Glomerular endothelial cell (primary cell): ENCODE measurements around the gene KBTBD13. TPM values are rescaled to one million over a fixed set of nuclear protein-coding genes. Genes with fewer than 3 reads are reported as not detected.
A peak's percentile ranks its signal among the peaks of the same experiment; 100 is the strongest.
"Not testable (repeated sequence)": the region's sequence is repeated elsewhere in the genome, so short reads cannot be mapped to it uniquely, and the experiment has no call there.

ENCODE experiments used
- DNase-seq: peaks from one replicate; pipeline ENCODE4 v3.0.0-alpha.2; 2011; ENCODE audit warnings: low read depth, low spot score; ENCODE audit errors: extremely low read depth
- total RNA-seq: library from RNA; depleted of rRNA; stranded (reverse); fragments of >200 nt; gene quantifications from 2 replicates; pipeline ENCODE4 v1.2.3, GENCODE V29; 2015

Gene KBTBD13
- total RNA-seq, 1 donor from 2014 or later = not detected

DNA sequence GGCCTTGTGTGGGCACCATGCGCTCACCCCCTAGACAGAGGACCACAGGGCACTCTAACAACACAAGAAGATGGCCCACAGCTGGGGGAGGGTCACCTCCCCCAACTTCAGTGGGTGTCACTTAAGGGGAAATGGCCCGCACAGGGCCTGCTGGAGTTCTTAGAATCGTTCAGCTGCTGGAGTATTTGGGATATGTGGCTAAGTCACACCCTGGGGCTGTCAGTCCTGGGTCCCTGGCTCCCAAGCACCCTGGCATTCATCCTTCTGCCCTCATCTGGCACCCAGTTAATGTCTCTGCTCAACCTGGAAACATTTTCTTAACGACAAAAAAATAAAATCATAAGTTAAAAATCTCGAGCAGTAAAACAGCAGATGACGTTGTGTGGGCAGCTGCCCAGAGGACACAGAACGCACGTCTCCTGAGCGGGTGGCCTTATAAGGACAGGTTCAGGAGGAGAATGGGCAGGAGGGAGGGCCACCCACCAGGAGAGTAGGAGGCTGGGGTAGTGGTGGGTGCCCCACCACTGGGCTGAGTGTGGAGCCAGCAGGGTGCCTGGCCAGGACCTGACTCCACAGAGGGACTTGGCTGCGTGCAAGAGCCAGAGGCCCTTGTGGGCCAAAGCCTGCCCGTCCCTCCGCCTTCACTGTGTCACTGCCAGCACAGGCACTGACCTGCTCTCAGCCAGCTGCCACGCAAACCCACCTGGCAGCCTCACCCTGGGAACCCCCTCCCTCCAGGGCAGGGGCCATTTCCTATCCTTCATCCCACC, 11.5 kb downstream of the KBTBD13 start:
- no peak for DNase-seq

DNA sequence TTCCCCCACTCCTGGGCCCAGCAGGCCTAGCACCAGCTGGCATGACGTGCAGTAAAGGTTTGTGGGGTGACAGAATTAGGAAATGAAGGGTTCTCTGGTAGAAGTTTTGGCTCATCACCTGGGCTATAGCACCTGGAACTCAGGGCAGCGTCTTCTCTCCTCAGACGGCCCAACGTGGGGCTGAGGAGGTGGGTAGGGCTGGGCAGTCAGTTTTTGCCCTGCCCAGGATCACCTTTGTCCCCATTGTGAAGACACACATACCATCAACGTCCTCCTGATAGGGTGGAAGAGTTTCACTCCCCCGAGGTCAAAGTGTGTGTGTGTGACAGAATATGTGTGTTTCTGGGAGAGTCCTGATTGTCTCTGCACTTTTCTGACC, 12.1 kb downstream of the KBTBD13 start:
- no peak for DNase-seq

DNA sequence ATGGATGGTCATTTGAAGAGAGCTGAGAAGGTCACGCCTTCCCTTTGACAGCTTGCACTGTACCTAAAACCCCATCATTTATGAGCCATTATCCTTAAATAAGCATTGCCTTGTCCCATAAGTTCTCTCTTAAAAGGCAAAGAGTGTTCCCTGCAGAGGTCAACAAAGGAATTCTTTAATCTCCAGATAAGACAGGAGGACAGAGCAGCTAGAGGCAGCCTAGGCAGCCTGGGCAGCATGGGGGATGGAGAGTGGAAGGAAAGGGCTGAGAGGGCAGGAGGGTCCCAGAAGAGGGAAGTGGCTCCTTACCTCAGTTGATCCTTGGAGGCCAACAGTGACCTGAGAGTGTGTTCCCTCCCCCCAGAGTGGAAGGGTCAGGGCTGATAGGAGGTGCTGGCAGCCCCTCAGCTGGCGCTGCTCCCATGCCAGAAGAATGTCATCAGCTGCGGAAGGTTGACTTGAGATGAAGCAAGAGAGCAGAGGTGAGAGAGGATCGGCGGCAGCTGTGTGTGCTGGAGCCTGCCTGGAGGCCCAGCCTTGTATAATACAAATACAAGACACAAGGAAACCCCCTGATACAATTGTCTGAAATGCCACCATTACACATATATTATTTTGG, 12.8 kb downstream of the KBTBD13 start:
- no peak for DNase-seq

DNA sequence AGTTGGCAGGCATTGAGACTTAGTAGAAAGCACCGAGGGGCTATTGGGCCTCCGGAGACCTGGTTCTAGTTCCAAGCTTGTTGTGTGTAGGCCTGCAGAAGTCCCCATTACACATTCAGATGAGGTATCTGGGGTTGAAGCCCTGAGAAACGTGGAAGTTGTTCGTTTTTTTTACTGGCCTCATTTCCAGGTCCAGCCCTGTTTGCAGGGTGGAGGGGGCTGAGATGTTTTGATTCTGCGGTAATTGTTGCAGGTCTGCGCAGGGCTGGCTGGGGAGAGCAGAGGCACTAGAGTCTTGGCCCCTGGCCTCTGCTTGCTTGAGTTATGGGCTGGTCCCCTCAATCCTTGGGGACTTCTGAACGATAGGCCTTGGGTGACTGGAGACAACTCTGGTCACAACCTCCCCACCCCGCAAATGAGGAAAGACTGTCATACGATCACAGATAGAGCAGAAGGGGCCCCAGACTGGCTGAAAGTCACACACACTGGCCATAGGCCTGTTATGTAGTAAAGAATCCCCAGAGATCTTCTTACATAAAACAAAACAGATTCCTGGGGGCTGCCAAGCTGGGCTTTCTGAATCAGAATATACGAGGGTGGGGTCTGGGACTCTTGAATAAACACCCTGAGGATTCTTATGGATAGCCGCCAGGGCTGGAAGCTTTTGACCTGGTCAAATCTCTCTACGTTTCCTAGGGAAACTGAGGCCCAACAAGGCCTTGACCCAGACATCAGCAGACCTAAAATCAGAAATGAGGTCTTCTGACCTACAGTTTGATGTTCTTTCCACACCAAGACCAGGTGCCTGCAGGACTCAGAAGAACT, 15.6 kb downstream of the KBTBD13 start:
- no peak for DNase-seq

- DNase-seq = no peak
Measured at GRCh38 chr15:65092911-65093792, 16.6 kb downstream of the KBTBD13 start.

DNA sequence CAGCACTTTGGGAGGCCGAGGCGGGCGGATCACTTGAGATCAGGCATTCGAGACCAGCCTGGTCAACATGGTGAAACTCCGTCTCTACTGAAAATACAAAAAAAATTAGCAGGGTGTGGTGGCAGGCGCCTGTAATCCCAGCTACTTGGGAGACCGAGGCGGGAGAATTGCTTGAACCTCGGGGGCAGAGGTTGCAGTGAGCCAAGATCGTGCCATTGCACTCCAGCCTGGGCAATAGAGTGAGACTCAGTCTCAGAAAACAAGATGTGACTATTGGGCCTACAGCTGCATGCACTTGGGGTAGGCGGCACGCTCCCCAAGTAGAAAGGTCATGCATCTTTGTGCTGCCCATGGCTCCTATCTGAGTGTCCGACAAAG, 17.2 kb downstream of the KBTBD13 start:
- not testable (repeated sequence) for DNase-seq

GRCh38 chr15:65094294-65094995, 17.9 kb downstream of the KBTBD13 start:
- DNase-seq = no peak

- DNase-seq = no peak
Measured at GRCh38 chr15:65095011-65095746, 18.6 kb downstream of the KBTBD13 start.

DNA sequence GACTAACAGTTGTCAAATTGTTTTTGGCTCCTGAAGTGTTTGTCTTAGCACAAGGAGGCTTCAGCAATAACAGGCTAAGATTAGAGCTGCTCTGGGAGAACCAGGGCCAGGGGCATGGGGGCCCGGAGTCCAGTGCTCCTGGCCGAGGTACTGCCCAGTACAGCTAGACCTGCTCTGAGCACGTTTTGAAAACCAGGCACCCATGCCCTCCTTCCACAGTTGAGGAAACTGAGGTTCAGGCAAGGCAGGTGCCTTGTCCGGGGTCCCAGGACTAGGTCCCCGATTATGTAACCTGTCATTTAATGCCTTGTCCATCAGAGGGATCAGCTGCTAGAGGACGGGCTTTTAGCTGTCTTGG, 19.2 kb downstream of the KBTBD13 start:
- no peak for DNase-seq

GRCh38 chr15:65096481-65097385, 20.2 kb downstream of the KBTBD13 start:
- DNase-seq = no peak

DNA sequence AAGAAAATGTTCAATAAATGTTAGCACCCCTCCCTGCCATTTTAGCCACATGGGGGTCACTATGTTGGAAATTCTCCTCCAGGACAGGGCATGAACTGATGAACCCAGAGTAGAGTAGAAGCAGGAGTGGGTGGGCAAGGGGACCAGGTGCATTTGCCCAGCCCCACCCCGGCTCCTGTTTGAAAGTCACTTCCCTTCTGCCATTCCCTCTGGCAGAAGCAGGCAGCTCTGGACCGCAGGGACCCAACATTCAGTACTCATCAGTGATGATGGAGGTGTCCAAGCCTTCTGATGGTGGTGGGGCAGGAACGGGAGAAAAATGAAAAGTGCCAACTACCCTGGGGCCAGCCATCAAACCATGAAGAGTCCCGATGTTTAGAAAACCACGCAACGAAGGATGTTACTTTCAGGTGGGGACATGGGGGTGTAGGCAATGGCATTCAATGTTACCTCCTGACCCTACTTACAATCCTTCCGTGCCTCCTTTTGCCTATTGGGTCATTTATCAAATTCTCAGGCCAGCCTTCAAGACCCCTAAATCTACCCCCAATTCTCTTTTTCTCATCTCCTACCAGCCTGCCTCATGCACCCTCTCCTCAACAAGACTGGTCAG, 21.2 kb downstream of the KBTBD13 start:
- DNase-seq = no peak

DNA sequence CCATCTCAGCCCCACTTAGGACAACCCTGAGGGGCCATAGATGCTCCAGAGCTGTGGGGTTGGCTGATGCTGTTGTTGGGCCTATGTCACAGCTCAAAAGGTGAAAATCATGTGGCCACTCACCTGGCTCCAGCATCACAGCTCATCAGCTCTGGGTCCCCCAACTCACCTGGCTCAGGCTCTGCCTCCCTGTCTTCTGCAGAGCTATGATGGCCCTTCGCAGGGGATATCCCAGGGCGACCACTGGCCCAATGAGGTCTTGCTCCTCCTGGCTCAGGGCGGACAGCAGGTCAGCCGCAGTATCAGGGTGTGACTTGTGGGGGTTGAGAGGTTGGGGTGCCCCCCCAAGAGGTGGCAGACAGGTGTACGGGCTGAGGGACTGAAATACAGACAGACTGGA, 22.8 kb downstream of the KBTBD13 start:
- DNase-seq = no peak

DNA sequence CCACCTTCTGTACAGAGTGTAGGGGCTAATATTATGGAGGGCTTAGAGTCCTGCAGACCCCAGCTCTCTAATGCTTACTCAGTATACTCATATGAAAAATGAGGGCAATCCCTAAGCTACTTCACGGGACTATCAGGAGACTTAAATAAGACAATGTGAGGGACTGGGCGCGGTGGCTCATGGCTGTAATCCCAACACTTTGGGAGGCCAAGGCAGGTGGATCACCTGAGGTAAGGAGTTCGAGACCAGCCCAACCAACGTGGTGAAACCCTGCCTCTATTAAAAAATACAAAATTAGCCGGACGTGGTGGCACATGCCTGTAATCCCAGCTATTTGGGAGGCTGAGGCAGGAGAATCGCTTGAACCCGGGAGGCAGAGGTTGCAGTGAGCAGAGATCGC, 23.3 kb downstream of the KBTBD13 start:
- DNase-seq = not testable (repeated sequence)

- DNase-seq = no peak
Measured at GRCh38 chr15:65100442-65100841, 23.9 kb downstream of the KBTBD13 start.

DNA sequence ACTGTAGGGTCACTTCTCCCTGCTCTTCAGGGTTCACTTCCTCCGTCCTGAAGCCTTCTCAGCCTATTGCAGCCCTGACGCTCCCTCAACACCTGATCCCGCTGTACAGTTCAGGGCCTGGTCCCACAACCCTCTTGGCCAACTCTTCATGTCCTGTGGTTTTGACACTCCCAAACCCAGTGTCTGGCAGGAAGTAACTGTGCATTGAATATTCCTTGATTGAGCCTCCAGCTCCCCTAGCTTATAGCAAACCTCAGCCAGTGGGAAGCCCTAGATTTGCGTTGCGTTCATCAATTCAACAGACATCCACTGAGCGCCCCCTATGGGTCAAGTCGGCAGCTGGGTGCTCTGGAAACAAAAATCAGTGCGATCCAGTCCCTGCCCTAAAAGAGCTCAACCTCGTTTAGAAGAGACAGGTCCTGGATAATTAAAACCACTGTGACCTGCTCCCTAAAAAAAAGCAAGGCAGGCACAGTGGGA, 24.9 kb downstream of the KBTBD13 start:
- peak; percentile 18 for DNase-seq

DNA sequence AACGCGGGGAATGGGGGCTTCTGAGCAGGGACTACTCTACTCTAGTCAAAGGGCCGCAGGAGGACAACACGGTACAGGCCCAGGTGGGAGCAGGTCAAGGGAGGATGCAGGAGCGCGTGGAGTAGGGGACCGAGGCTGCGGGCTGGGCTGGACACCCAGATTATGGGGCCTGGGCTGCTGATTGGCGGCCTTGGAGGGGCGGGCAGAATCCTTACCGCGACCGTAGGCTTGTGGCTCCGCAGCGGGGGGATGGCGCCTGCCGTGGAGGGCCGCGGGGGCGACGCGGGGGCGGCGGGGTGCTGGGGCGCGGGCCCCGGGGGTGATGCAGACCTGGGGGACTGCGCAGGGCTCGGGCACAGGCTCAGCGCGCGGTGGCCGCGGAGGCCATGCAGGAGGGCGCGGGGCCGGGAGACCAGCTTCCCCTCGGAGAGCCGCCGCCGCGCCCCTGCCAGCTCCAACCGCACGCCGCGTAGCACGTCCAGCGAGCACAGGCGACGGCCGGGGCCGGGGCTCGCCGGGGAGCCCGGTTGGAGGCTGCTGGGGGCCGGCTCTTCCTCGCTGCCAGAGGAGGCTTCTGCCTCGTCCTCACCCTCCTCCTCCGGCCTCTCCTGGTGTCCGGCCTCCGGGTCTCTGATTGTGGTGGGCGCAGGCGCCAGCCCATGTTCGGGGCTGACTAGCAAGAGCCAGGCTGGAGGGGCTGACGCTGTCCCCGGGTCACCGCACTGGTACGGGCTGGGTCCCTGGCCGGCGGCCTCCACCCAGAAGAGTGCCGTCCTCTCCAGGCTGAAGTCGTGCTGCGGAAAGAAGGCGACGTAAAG, 25.6 kb downstream of the KBTBD13 start:
- DNase-seq = no peak

DNA sequence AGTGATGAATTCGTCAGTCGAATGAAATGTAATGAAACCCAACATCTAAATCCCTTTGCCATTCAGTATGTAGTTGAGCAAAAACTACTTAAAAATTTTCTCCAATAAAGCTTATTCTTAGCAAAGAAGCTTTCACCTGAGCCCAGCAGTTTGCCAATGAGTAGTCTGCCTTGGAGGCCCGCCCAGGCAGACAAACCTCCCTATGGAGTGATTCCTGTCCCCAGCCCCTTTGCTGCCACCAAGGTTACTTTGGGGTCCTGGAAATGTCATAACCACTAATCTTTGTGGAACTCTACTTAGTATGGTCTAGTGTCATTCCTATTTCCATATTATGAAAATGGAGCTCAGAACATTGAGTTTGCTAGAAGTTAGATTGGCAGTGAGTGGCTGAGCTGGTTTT, 26.4 kb downstream of the KBTBD13 start:
- no peak for DNase-seq
